Measurements from ENCODE around the gene MAGED2. TPM values are rescaled to one million over a fixed set of nuclear protein-coding genes. Genes with fewer than 3 reads are reported as not detected.
"Not testable (repeated sequence)": the region's sequence is repeated elsewhere in the genome, so short reads cannot be mapped to it uniquely, and the experiment has no call there.

Gene MAGED2
- total RNA-seq, 4 donors from 2014 or later = 64.4 to 78.0 (median 70.0) TPM

GRCh38 chrX:54785901-54786300 is 21.6 kb upstream of the MAGED2 start:
- Histone ChIP-seq H3K27ac (no peak overlapping the region), H3K36me3 (no peaks in the 10 kb centered on the region), H3K9me3 (no peaks in the 10 kb centered on the region), H3K4me1 (no peaks in the 10 kb centered on the region), H3K27me3 (no peaks in the 10 kb centered on the region), H3K4me3 (no peak overlapping the region)
- no peak for TF ChIP-seq CTCF (IDR thresholded peaks at IDR 0.05)
- no peak for TF ChIP-seq POLR2AphosphoS5 (IDR thresholded peaks at IDR 0.05)
- TF ChIP-seq EP300 (IDR thresholded peaks at IDR 0.05) = no peak
- no peak for TF ChIP-seq POLR2A (IDR thresholded peaks at IDR 0.05)
- 39% methylated on average over 4 of the region's 4 CpGs for WGBS
- no peak for DNase-seq (ENCODE audit: low spot score in 2 of 2)

- 70% methylated on average over 2 of the region's 2 CpGs for WGBS
- H3K27ac ChIP-seq = no peak overlapping the region
- no peaks in the 10 kb centered on the region for H3K4me1 ChIP-seq
- H3K27me3 ChIP-seq = no peaks in the 10 kb centered on the region
- no peak for DNase-seq (ENCODE audit: low spot score in 2 of 2)
- no peak overlapping the region for H3K4me3 ChIP-seq
- no peaks in the 10 kb centered on the region for H3K36me3 ChIP-seq
- TF ChIP-seq POLR2AphosphoS5 (IDR thresholded peaks at IDR 0.05) = no peak
- no peak for TF ChIP-seq EP300 (IDR thresholded peaks at IDR 0.05)
- no peak for TF ChIP-seq POLR2A (IDR thresholded peaks at IDR 0.05)
- no peak for TF ChIP-seq CTCF (IDR thresholded peaks at IDR 0.05)
- H3K9me3 ChIP-seq = no peaks in the 10 kb centered on the region
These were observed 20.6 kb upstream of the MAGED2 start for GRCh38 chrX:54786967-54787366.

- Histone ChIP-seq H3K27ac (no peak overlapping the region), H3K9me3 (no peaks in the 10 kb centered on the region), H3K27me3 (no peaks in the 10 kb centered on the region), H3K4me1 (no peaks in the 10 kb centered on the region), H3K4me3 (no peak overlapping the region), H3K36me3 (no peaks in the 10 kb centered on the region)
- no peak for DNase-seq (ENCODE audit: low spot score in 2 of 2)
- TF ChIP-seq POLR2A (IDR thresholded peaks at IDR 0.05) (no peak), POLR2AphosphoS5 (IDR thresholded peaks at IDR 0.05) (no peak), EP300 (IDR thresholded peaks at IDR 0.05) (no peak), CTCF (IDR thresholded peaks at IDR 0.05) (no peak)
- WGBS = 84% methylated on average over 9 of the region's 9 CpGs
These were observed 19.1 kb upstream of the MAGED2 start for GRCh38 chrX:54788446-54788845.

- H3K9me3 ChIP-seq; H3K36me3 ChIP-seq; H3K4me3 ChIP-seq; H3K27me3 ChIP-seq; H3K27ac ChIP-seq; H3K4me1 ChIP-seq; DNase-seq (ENCODE audit: low spot score in 2 of 2): not testable (repeated sequence)
- WGBS = 60% methylated on average over 3 of the region's 5 CpGs
These were observed 18.1 kb upstream of the MAGED2 start for GRCh38 chrX:54789405-54789804.

- no peaks in the 10 kb centered on the region for H3K36me3 ChIP-seq
- no peaks in the 10 kb centered on the region for H3K9me3 ChIP-seq
- TF ChIP-seq EP300 (IDR thresholded peaks at IDR 0.05) (no peak), POLR2AphosphoS5 (IDR thresholded peaks at IDR 0.05) (no peak), CTCF (IDR thresholded peaks at IDR 0.05) (no peak), POLR2A (IDR thresholded peaks at IDR 0.05) (no peak)
- DNase-seq (ENCODE audit: low spot score in 2 of 2) = no peak
- no peaks in the 10 kb centered on the region for H3K4me1 ChIP-seq
- H3K4me3 ChIP-seq = no peak overlapping the region
- WGBS = 0% methylated on average over 1 of the region's 1 CpG
- no peaks in the 10 kb centered on the region for H3K27me3 ChIP-seq
- no peak overlapping the region for H3K27ac ChIP-seq
These were observed 13.5 kb upstream of the MAGED2 start for GRCh38 chrX:54794028-54794427.

- Histone ChIP-seq H3K4me1 (no peaks in the 10 kb centered on the region), H3K27me3 (no peaks in the 10 kb centered on the region), H3K27ac (no peak overlapping the region), H3K4me3 (no peak overlapping the region), H3K36me3 (no peaks in the 10 kb centered on the region), H3K9me3 (no peaks in the 10 kb centered on the region)
- WGBS = 75% methylated on average over 4 of the region's 4 CpGs
- no peak for DNase-seq (ENCODE audit: low spot score in 2 of 2)
- no peak for TF ChIP-seq POLR2A (IDR thresholded peaks at IDR 0.05)
These were observed 12.8 kb upstream of the MAGED2 start for GRCh38 chrX:54794795-54795194.

All from suprapubic skin (tissue), 4 donors.